Activated T-cell treated with anti-CD3 and anti-CD28 coated beads for 48 hours (primary cell): ENCODE results near the gene PDXDC1.
A peak's percentile ranks its signal among the peaks of the same experiment; 100 is the strongest.
"Not testable (repeated sequence)": the region's sequence is repeated elsewhere in the genome, so short reads cannot be mapped to it uniquely, and the experiment has no call there.

Experiments used
- DNase-seq: peaks from one replicate; pipeline ENCODE4 v3.0.0-alpha.2; 2020; ENCODE audit warnings: low read depth

The PDXDC1 gene

DNA sequence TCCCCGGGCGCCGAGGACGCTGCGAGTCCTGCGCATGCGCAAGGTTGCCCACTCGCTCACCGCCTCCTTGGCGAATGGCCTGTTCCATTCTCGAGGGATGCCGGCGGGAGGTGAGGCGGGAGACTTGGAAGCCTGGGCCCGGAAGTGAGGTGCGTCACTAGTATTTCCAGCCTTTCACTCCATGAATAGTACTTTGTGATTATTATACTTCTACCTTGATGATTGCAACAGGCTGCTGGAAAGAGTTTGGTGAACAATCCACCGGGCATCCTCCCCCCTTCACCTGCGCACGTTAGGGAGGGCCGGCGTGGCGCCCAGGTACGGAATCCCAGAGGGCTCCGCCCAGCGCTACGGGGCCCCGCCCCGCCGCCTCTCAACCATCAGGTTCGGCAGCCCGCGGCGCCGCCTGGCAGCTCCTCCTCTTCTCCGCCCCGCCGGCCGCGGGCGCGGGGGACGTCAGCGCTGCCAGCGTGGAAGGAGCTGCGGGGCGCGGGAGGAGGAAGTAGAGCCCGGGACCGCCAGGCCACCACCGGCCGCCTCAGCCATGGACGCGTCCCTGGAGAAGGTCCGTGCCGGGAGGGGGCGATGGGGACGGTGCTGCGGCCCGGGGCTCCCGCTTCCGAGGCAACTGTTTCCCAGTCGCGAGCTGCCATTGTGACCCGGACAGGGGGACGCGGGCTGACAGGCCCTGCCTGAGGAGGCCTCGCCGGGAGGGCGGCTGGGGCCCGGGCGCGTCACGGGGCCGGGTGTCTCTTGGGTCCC, at the start of gene PDXDC1:
Gene PDXDC1 (plus strand): TSS at position 371 of the 762 bp plus-strand sequence. CDS start 174 bp downstream, at position 545.
- peak; percentile 99 for DNase-seq

DNA sequence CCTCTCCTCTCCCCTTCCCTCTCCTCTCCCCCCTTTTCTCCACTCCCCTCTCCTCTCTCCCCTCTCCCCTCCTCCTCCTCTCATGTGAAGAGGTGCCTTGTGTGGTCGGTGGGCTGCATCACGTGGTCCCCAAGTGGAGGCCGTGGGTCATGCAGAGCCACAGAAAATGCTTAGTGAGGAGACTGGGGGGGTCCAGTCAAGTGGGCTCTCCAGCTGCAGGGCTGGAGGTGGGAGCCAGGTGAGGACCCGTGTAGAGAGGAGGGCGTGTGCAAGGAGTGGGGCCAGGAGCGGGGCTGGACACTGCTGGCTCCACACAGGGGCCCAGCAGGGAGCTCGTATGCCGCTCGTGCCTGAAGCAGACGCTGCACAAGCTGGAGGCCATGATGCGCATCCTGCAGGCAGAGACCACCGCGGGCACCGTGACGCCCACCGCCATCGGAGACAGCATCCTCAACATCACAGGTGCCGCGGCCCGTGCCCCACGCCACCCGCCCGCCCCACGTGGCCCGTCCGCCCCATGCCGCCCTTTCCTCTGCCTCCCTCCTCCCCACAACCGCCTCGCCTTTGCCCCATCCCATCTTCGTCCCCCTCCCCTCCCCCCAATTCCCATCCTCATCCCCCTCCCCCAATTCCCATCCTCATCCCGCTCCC, 46.6 kb upstream of the PDXDC1 start:
- DNase-seq: not testable (repeated sequence)

- DNase-seq: not testable (repeated sequence)
These were observed 45.6 kb upstream of the PDXDC1 start for GRCh38 chr16:14929176-14929575.

DNA sequence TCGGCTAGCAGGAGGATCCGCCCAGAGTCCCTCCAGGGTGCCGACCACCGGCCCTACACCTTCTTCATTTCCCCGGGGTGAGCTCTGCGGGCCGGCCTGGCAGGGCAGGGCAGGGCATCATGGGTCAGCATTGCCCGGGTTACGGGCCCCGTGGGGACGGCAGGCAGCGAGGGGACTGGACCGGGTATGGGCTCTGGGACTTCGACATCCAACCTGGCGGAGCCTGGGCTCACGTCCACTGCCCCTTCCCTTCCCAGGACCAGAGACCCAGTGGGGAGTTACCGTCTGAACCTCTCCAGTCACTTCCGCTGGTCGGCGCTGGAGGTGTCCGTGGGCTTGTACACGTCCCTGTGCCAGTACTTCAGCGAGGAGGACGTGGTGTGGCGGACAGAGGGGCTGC, 44.6 kb upstream of the PDXDC1 start:
- DNase-seq: not testable (repeated sequence)

- not testable (repeated sequence) for DNase-seq
These were observed 43.9 kb upstream of the PDXDC1 start for GRCh38 chr16:14930971-14931370.

DNA sequence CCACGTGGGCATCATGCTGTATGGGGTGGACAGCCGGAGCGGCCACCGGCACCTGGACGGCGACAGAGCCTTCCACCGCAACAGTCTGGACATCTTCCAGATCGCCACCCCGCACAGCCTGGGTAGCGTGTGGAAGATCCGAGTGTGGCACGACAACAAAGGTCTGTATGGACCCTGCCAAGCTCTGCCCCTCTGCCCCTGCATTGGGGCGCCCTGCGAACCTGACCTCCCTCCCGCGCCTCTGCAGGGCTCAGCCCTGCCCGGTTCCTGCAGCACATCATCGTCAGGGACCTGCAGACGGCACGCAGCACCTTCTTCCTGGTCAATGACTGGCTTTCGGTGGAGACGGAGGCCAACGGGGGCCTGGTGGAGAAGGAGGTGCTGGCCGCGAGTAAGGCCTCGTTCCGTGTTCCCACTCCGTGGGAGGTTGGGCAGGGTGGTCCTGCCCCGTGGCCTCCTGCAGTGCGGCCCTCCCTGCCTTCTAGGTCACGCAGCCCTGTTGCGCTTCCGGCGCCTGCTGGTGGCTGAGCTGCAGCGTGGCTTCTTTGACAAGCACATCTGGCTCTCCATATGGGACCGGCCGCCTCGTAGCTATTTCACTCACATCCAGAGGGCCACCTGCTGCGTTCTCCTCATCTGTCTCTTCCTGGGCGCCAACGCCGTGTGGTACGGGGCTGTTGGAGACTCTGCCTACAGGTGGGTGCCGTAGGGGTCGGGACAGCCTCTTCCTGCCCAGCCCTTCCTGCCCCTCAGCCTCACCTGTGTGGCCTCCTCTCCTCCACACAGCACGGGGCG, 42.0 kb upstream of the PDXDC1 start:
- DNase-seq: not testable (repeated sequence)

DNA sequence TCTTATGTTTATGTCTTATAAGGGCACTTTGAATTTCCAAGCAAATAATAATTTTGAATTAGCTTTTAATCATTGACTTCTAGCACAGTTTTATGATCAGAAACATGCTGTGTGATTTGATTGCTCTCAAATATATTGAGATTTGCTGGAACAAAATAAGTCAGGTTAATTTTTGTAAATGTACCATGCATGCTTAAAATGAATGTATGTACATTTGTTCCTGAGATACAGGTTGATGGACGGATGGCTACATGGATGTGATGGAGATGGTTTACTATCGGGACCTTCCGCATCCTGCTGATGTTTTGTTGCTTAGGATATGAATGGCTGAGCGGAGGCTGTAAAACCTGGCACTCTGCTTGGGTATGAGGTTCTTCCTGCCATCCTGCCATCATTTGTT, 37.7 kb upstream of the PDXDC1 start, which contains the start of gene NPIPA1:
Gene NPIPA1 (plus strand): TSS at position 301 of the 400 bp plus-strand sequence. CDS start 0 bp downstream, at position 301.
- DNase-seq: not testable (repeated sequence)

DNA sequence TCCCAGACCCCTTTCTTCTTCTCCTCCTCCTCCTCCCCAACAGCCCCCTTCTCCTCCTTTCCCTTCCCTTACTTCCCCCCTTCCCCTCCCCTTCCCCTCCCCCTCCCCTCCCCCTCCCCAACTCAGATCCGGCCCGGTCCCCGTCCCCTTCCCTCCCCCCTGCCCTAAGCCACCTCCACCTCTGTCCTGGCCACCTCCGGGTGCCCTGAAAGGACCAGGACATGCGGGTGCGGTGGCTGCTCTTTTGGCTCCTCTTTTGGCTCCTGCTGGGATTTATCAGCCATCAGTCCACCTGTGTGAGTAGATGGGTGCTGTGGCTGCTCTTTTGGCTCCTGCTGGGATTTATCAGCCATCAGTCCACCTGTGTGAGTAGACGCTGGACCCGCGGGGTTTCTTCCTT, 36.8 kb upstream of the PDXDC1 start:
- DNase-seq: not testable (repeated sequence)

GRCh38 chr16:14942686-14943085, 32.1 kb upstream of the PDXDC1 start:
- DNase-seq: not testable (repeated sequence)

- no peak for DNase-seq
These were observed 19.1 kb upstream of the PDXDC1 start for GRCh38 chr16:14955546-14956231.

DNA sequence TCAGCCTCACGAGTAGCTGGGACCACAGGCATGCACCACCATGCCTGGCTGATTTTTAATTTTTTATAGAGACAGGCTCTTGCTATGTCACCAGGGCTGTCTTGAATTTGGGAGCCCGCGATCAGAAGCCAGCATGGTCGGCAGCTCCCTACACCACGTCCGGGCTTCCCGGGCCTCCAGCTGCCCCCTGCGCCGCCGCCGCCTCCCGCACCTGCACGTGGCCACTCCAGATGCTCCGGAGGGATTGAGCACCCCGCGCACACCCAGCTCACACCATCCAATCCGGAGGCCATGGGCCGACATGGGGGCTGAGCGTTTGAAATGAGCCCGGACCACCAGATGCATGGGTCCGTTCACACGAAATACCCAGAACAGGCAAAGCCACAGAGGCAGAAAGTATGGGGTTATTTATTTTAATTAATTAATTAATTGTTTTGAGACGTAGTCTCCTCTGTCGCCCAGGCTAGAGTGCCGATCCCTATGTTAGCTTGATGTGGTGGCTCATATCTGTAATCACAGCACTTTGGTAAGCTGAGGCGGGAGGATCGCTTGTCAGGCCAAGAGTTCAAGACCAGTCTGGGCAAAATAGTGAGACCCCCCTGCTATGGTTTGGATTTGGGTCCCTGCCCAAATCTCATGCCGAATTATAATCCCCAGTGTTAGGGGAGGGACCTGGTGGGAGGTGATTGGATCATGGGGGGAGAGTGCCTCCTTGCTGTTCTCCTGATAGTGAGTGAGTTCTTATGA, 17.1 kb upstream of the PDXDC1 start:
- DNase-seq: no peak

GRCh38 chr16:14958323-14958600, 16.6 kb upstream of the PDXDC1 start:
- no peak for DNase-seq

DNA sequence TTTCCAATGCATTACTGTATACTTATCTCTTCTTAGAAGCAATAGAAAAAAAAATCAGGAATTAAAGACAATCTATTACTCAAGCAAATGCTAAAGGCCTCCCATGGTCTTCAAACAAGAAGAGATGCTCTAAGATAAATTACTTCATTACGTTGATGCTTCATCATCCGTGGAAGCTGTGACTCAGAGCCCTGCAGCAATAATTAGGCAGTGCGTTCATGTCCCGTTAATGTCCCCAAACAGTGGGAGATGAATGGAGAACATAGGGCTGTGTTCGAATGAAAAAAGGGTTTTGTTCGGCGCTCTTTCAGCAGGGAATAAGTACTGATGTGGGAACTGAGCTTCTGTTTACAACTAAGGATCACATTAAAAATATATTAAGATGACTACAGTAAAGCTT, 15.9 kb upstream of the PDXDC1 start:
- no peak for DNase-seq

GRCh38 chr16:14961405-14962186, 13.2 kb upstream of the PDXDC1 start:
- DNase-seq: no peak

GRCh38 chr16:14963281-14964173, 11.3 kb upstream of the PDXDC1 start:
- DNase-seq: no peak

DNA sequence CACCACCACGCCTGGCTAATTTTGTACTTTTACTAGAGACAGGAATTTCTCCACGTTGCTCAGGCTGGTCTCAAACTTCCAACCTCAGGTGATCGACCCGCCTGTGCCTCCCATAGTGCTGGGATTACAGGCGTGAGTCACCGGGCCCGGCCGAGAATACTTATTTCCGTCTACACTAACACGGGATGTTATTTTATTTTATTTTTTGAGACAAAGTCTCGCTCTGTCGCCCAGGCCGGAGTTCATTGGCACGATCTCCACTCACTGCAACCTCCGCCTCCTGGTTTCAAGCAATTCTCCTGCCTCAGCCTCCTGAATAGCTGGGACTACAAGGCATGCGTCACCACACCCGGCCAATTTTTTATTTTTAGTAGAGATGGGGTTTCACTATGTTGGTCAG, 9.5 kb upstream of the PDXDC1 start:
- DNase-seq: no peak

GRCh38 chr16:14969795-14970194, 5.0 kb upstream of the PDXDC1 start:
- DNase-seq: not testable (repeated sequence)

- not testable (repeated sequence) for DNase-seq
These were observed 3.1 kb upstream of the PDXDC1 start for GRCh38 chr16:14971621-14972228.

DNA sequence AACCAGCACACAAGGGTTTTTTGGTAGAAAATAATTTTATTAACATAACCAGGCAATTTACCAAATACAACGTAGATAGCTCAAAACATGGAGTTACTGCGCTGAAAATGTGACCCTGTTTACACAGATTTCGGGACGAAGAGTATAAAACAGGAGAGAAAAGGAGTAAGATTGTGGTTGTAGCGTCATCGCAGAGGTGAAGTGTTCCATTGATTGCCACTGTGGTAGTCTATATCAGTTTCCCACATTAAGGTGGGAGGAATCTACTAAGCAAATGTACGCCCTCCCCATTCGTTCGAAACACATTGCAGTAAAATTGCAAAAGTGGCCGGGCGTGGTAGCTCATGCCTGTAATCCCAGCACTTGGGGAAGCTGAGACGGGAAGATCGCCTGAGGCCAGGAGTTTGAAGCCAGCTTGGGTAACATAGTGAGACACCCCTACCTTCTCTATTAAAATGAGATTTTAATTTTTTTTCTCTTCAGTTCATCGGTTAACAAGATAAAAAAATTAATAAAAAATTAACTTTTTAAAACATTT, 972 bp upstream of the PDXDC1 start:
- DNase-seq: not testable (repeated sequence)
